Effector memory CD4-positive, alpha-beta T cell (primary cell): Measurements from ENCODE around the gene ACADVL.

Source experiments
- DNase-seq, 3 donors: peaks; one replicate each; pipeline ENCODE4 v3.0.0-alpha.2; 2020
- H3K27ac ChIP-seq: 2 replicates; pipeline ENCODE4 v1.7.0; 2013; ENCODE audit warnings: mild to moderate bottlenecking, low read length, moderate library complexity; ENCODE audit not compliant: insufficient read depth, poor library complexity, severe bottlenecking
- H3K27me3 ChIP-seq: replicated peaks from 2 replicates; pipeline ENCODE4 v1.7.0; 2013; ENCODE audit warnings: mild to moderate bottlenecking, low read length; ENCODE audit not compliant: insufficient read depth, control insufficient read depth, poor library complexity, severe bottlenecking
- H3K36me3 ChIP-seq: 2 replicates; pipeline ENCODE4 v1.7.0; 2013; ENCODE audit warnings: mild to moderate bottlenecking, low read length, moderate library complexity; ENCODE audit not compliant: control insufficient read depth, insufficient read depth
- H3K4me1 ChIP-seq: 2 replicates; pipeline ENCODE4 v1.7.0; 2013; ENCODE audit warnings: low read length, mild to moderate bottlenecking; ENCODE audit not compliant: control insufficient read depth, insufficient read depth, poor library complexity, severe bottlenecking
- H3K4me3 ChIP-seq: 2 replicates; pipeline ENCODE4 v1.7.0; 2013; ENCODE audit warnings: low read length, low read depth, mild to moderate bottlenecking; ENCODE audit not compliant: insufficient read depth, poor library complexity, severe bottlenecking
- H3K9me3 ChIP-seq: 2 replicates; pipeline ENCODE4 v1.7.0; 2013; ENCODE audit warnings: mild to moderate bottlenecking, low read length, moderate library complexity; ENCODE audit not compliant: control insufficient read depth

The ACADVL gene

DNA sequence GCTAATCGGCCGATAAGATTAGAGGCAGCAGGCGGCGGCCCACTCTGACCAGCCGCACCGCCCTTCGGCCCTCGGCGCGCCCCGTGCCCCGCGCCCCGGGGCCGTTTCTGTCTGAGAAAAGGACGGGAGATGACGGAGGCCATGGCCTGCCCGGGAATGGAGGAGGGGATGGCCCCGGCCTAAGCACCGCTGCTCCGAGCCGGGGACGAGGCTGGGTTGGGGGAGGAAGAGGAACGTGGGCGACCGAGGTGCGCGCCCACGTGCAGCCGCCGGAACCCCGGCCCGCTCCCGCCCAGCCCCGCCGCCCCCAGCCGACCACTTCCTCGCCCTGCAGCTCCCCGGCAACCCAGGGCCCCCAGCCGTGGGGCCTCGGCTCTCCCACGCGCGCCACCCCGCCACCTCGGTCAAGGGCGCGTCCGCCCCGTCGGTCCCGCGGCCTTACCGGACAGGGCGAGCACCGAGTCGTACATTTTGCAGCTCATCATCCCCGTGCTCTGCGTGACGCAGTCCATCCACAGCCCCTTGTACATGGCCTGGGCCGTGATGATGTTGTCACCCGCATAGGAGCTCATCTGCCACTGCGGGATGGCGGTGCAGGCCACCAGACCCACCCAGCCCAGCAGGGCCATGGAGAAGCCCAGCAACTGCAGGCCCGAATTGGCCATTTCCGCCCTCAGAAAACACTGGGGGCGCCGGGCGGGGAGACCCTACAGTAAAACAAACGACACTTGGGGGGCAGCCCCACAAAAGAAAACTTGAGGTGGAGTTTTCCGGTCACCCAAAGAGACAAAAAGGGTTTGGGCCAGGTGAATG lies 41.8 kb downstream of the ACADVL start:
- peaks cover 30% of the 10 kb centered on the region for H3K4me1 ChIP-seq
- DNase-seq = no peak
- H3K27me3 ChIP-seq = no peaks in the 10 kb centered on the region
- H3K27ac ChIP-seq = peak overlapping the region; percentile 57
- H3K9me3 ChIP-seq = no peaks in the 10 kb centered on the region
- H3K36me3 ChIP-seq = peaks cover 12% of the 10 kb centered on the region
- H3K4me3 ChIP-seq = peak overlapping the region; percentile 62

DNA sequence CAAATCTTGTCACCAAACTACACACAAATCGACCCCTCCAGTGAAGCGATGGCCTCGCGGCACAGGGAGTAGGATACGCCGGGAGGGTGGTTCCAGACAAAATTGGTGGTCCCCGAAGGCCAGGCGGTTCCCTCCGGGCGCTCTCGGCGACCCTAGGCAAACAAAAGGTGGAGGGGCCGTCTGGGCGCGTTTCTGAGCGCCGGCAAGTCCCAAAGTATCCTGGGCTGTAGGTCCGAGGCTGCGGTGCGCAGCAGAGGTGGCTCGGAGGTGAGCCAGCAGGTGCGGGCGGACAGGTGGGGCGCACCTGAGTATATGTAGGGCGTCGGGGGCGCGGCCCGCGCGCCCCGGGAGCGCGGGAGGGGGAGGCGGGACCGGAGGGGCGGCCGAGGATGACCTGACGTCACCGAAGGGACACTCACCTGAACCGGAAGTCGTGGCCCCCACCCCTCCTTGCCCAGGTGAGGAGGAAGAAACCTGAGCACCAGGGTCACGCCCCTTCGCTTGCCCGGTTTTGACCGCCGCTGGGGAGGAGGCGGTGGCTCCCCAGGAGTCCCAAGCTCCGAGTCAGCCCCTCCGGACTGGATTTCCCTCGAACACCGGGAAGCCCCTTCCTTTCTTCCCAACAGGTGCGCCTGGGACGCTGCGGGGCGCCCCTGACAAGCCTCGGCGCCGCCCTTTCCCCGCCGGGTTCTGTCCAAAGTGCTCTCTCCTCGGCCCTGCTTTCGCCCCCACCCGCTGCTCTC lies 42.6 kb downstream of the ACADVL start, which contains the start of gene CLDN7:
Gene CLDN7, minus strand, starts transcription at position 287 of the 743 bp plus-strand sequence. CDS start 435 bp downstream, outside the sequence.
- Histone ChIP-seq H3K27me3 (no peaks in the 10 kb centered on the region), H3K4me3 (peak within 1 kb of the TSS; percentile 62), H3K27ac (peak within 1 kb of the TSS; percentile 57)

DNA sequence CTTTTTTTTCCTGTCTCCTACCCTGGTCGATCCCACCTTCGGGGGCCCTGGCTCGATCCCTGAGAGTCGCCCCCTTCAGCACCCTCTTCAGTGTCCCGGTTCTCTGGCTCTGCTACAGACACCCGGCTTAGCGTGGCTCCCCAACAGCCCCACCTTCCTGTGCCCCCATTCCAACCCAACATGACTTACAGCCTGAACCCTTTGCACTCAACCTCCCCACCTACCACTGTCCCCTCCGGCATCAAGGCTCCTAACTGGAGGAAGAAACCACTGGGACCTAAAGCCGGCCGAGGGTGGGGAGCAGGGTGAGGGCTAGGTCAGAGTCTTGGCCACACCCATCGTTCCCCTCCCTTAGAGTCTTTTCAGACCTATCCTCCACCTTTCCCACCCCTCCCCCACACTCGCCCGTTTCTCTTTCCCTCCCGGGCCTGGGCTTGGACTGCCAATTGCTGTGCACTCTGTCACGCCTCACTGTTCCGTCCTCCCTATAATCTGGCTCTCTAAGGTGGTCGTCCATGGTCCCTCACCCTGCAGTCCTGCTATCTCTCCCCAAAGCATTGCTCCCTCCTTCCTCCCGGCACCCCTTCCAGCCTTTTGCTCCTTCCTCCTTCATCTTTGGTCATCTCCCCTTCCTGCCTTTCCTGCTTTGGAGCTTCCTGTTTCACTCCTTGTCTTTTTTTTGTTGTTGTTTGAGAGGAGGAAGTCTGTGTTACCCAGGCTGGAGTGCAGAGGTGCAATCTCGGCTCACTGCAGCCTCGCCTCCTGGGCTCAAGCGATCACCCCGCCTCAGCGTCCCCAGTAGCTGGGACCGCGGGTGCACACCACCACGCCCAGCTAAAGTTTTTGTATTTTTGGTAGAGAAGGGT lies 43.4 kb downstream of the ACADVL start:
- Histone ChIP-seq H3K4me1 (peaks cover 30% of the 10 kb centered on the region), H3K36me3 (peaks cover 9% of the 10 kb centered on the region), H3K9me3 (no peaks in the 10 kb centered on the region), H3K4me3 (peak overlapping the region; percentile 62), H3K27ac (no peak overlapping the region), H3K27me3 (no peaks in the 10 kb centered on the region)
- no peak for DNase-seq

More for the DNA sequence above, 42.6 kb downstream of the ACADVL start, which contains the start of gene CLDN7:
- Histone ChIP-seq H3K4me1 (peaks cover 30% of the 10 kb centered on the region), H3K36me3 (peaks cover 9% of the 10 kb centered on the region), H3K9me3 (no peaks in the 10 kb centered on the region)
- DNase-seq = no peak

DNA sequence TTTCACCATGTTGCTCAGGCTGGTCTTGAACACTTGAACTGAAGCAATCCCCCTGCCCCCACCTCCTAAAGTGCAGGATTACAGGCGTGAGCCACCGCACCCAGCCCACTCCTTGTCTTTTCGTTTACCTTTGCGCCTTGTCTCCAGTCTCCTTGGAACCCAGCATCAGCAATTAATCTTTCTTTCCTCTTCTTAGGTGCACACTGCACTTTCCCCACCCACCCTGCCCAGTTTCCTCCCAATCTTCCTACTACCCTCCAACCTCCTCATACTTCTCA lies 44.0 kb downstream of the ACADVL start:
- Histone ChIP-seq H3K36me3 (peaks cover 5% of the 10 kb centered on the region), H3K9me3 (no peaks in the 10 kb centered on the region), H3K27ac (no peak overlapping the region), H3K4me1 (peaks cover 30% of the 10 kb centered on the region), H3K4me3 (no peak overlapping the region), H3K27me3 (no peaks in the 10 kb centered on the region)
- DNase-seq = no peak

DNA sequence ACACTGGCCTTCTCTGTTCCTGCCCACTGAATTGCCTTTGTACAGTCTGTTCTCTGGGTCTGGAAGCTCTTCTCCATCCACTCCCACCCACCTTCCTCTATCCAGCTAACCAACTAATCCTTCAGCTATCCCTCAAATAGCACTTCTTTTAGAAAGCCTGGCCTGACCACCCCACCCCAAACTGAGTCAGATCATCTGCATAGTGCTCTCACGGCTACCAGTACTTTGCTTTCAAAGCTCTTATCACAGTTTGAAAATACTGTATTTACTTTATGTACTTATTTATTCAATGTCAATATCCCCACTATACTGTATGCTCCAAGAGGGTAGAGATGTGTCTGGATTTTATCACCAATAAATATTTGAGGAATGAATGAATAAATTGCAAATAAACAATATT lies 47.0 kb downstream of the ACADVL start:
- peaks cover 19% of the 10 kb centered on the region for H3K4me1 ChIP-seq
- no peaks in the 10 kb centered on the region for H3K36me3 ChIP-seq
- H3K4me3 ChIP-seq = no peak overlapping the region
- H3K27ac ChIP-seq = no peak overlapping the region
- H3K9me3 ChIP-seq = no peaks in the 10 kb centered on the region
- no peak for DNase-seq
- no peaks in the 10 kb centered on the region for H3K27me3 ChIP-seq
